ENCODE data around the gene FAM114A1.

The FAM114A1 gene

DNA sequence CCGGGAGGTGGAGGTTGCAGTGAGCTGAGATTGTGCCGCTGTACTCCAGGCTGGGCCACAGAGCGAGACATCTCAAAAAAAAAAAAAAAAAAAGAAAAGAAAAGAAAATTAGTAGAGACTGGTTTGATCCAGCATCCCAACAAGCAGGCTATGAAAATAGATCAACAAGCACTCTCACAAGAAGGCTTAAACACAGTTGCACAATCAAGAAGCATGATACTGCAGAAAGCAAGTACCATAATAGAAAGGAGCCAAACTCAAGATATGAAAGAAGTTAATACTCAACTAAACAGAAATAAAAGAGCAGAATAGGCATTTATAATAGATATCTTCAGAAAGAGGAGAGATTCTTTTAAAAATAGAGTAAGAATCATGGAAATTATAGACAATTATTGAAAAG lies 21.6 kb upstream of the FAM114A1 start:
- DNase-seq (ENCODE audit: low spot score in 2 of 2) (no peak), ATAC-seq (no peak)
- no peaks in the 10 kb centered on the region for H3K4me1 Mint-ChIP-seq
- H3K4me3 Mint-ChIP-seq: no peak overlapping the region
- H3K27ac Mint-ChIP-seq: no peak overlapping the region
- H3K9me3 Mint-ChIP-seq: peaks cover 6% of the 10 kb centered on the region
- H3K36me3 Mint-ChIP-seq: no peaks in the 10 kb centered on the region

GRCh38 chr4:38855466-38855865 lies 12.1 kb upstream of the FAM114A1 start:
- H3K4me3 Mint-ChIP-seq: peak overlapping the region; percentile 44
- H3K9me3 Mint-ChIP-seq: no peaks in the 10 kb centered on the region
- no peaks in the 10 kb centered on the region for H3K36me3 Mint-ChIP-seq
- H3K4me1 Mint-ChIP-seq: peaks cover 6% of the 10 kb centered on the region
- H3K27ac Mint-ChIP-seq: no peak overlapping the region
- ATAC-seq (no peak), DNase-seq (ENCODE audit: low spot score in 2 of 2) (no peak)

GRCh38 chr4:38856046-38856445 lies 11.6 kb upstream of the FAM114A1 start:
- no peak for ATAC-seq
- Mint-ChIP-seq H3K9me3 (no peaks in the 10 kb centered on the region), H3K4me1 (peaks cover 6% of the 10 kb centered on the region), H3K4me3 (peak overlapping the region; percentile 44), H3K27ac (no peak overlapping the region), H3K36me3 (no peaks in the 10 kb centered on the region)
- no peak for DNase-seq (ENCODE audit: low spot score in 2 of 2)

GRCh38 chr4:38856524-38857337 lies 10.9 kb upstream of the FAM114A1 start, which contains the start of gene TLR6:
Gene TLR6, minus strand, starts transcription at chr4:38856817. Its CDS starts 27,344 bp downstream, at chr4:38829473.
- H3K4me1 Mint-ChIP-seq: peaks cover 6% of the 10 kb centered on the region
- H3K27ac Mint-ChIP-seq: peak within 1 kb of the TSS; percentile 58
- peak within 1 kb of the TSS; percentile 44 for H3K4me3 Mint-ChIP-seq
- H3K9me3 Mint-ChIP-seq: no peaks in the 10 kb centered on the region
- peak; percentile 49 for ATAC-seq
- peak; percentile 35 to 75 for DNase-seq (ENCODE audit: low spot score in 2 of 2)
- no peaks in the 10 kb centered on the region for H3K36me3 Mint-ChIP-seq

DNA sequence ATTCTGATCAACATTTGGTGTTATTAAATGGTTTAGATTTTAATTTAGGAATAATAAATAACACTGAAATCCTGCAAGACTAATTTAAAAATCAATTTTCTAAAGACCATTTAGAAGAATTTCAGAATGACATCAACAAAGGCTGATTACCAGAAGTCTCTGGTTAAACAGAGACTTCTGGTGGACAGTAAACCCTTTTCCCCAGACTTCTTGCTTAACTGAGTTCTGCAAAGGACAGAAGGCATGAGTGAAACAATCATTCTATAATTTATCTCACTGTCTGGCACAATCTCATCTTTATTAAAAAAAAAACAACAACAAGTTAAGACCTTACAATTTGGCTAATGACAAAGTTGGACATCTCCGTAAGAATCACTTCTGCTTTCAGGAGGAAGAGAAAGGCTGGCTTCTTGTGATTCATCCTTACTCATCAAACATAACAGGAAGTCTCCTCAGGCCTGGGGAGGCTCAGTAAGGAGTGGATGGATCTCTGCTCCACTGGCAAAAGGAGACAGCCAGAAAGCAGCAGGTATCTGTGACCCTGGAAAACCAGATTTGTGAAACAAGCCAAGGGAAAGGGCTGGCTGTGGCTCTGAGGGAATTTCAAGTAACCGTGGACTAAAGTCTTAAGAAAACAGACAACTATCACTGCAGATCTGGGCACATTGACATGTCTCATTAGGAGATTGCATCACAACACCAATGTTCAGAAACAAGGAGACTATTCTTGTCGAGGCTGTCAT lies 10.1 kb upstream of the FAM114A1 start:
- Mint-ChIP-seq H3K36me3 (no peaks in the 10 kb centered on the region), H3K4me1 (peaks cover 6% of the 10 kb centered on the region), H3K4me3 (no peak overlapping the region), H3K9me3 (no peaks in the 10 kb centered on the region), H3K27ac (peak overlapping the region; percentile 58)
- no peak for DNase-seq (ENCODE audit: low spot score in 2 of 2)
- peak; percentile 83 for ATAC-seq

DNA sequence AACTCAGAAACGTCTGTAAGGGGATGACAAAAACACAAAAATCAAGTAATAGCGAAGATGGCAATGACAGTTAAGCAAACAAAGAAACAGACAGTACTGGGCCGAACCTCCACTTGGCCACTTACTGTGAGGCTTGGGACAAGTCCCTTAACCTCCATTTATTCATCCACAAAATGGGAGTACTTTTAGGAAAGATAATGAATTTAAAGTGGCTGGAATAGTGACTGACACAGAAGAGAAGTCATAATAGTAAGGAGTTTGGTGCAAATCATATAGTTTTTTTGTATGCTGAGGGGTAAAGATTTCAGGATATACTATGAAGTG lies 9.5 kb upstream of the FAM114A1 start:
- no peak for DNase-seq (ENCODE audit: low spot score in 2 of 2)
- no peaks in the 10 kb centered on the region for H3K36me3 Mint-ChIP-seq
- H3K27ac Mint-ChIP-seq: peak overlapping the region; percentile 58
- no peak overlapping the region for H3K4me3 Mint-ChIP-seq
- H3K9me3 Mint-ChIP-seq: no peaks in the 10 kb centered on the region
- ATAC-seq: no peak
- peaks cover 6% of the 10 kb centered on the region for H3K4me1 Mint-ChIP-seq

DNA sequence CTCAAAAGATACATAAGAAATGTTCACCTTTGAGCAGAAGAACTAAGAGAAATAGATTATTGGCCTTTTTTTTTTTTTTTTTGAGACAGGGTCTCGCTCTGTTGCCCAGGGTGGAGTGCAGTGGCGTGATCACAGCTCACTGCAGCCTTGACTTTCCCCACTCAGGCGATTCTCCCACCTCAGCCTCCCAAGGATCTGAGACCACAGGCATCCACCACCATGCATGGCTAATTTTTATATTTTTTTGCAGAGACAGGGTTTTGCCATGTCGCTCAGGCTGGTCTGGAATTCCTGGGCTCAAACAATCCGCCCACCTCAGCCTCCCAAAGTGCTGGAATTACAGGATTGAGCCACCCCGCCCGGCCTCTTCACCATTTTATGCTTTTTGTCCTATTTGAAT lies 8.1 kb upstream of the FAM114A1 start:
- DNase-seq (ENCODE audit: low spot score in 2 of 2) (no peak), ATAC-seq (no peak)
- Mint-ChIP-seq H3K9me3 (no peaks in the 10 kb centered on the region), H3K27ac (no peak overlapping the region), H3K4me1 (peaks cover 6% of the 10 kb centered on the region), H3K4me3 (no peak overlapping the region), H3K36me3 (no peaks in the 10 kb centered on the region)

DNA sequence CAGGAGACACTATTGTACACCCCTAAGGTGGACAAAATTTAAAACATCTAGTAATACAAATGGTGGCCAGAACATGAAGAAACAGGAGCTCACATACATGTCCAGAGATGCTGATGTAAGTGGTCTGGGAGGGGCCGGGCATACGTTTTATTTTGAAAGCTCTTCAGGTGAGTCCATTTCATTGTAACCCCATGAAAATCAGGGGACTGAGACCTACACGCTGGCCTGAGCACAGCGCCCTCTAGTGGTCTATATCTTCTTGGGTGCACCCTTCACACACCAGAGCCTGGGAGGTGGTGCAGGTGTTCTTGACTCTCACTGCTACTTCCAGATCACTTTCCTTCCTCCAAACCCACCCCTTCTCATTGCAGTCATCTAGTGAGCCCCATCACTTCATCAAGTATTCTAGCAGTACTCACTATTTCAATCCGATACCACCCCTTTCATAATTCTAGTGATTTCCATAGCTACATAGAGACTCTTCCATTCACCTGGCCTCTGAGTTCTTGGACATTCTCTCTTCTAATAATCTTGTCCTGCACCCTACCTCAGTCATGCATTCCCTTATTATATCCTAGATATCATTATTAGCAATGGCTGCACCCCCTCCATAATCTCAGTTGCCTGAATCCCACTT lies 6.7 kb upstream of the FAM114A1 start:
- H3K4me1 Mint-ChIP-seq: peaks cover 6% of the 10 kb centered on the region
- no peak overlapping the region for H3K27ac Mint-ChIP-seq
- H3K4me3 Mint-ChIP-seq: no peak overlapping the region
- DNase-seq (ENCODE audit: low spot score in 2 of 2) (peak; percentile 54 to 76), ATAC-seq (peak; percentile 80)
- no peaks in the 10 kb centered on the region for H3K9me3 Mint-ChIP-seq
- no peaks in the 10 kb centered on the region for H3K36me3 Mint-ChIP-seq

DNA sequence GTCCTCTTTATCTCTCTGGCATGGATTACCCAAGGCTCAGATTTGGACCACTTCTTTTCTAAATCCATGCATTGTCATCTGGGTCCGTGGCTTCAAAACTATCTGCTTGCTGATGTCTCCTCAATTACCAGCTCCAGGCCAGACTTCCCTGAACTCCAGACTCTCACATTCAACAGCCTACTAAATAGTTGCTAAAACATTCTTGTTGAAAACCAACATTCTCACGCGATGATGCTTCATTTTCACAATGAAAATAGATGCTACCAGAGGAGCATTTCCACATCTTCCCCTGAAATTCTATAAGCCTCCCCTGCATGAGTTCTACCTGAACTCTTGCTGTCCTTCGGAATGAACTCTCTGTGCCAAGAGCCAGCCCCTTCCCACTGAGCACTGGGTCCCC lies 5.8 kb upstream of the FAM114A1 start:
- Mint-ChIP-seq H3K4me1 (peaks cover 6% of the 10 kb centered on the region), H3K27ac (no peak overlapping the region)

GRCh38 chr4:38865445-38865844 lies 2.2 kb upstream of the FAM114A1 start:
- ATAC-seq (no peak), DNase-seq (ENCODE audit: low spot score in 2 of 2) (no peak)
- peaks cover 4% of the 10 kb centered on the region for H3K4me1 Mint-ChIP-seq
- H3K4me3 Mint-ChIP-seq: no peak overlapping the region
- no peaks in the 10 kb centered on the region for H3K36me3 Mint-ChIP-seq
- H3K27ac Mint-ChIP-seq: no peak overlapping the region
- no peaks in the 10 kb centered on the region for H3K9me3 Mint-ChIP-seq

More for the DNA sequence above, 5.8 kb upstream of the FAM114A1 start:
- no peak for DNase-seq (ENCODE audit: low spot score in 2 of 2)
- H3K36me3 Mint-ChIP-seq: no peaks in the 10 kb centered on the region
- H3K9me3 Mint-ChIP-seq: no peaks in the 10 kb centered on the region
- H3K4me3 Mint-ChIP-seq: no peak overlapping the region
- ATAC-seq: no peak

- peak overlapping the region; percentile 37 for H3K4me3 Mint-ChIP-seq
- H3K9me3 Mint-ChIP-seq: no peaks in the 10 kb centered on the region
- DNase-seq (ENCODE audit: low spot score in 2 of 2) (no peak), ATAC-seq (no peak)
- no peaks in the 10 kb centered on the region for H3K36me3 Mint-ChIP-seq
- H3K4me1 Mint-ChIP-seq: peaks cover 4% of the 10 kb centered on the region
- H3K27ac Mint-ChIP-seq: no peak overlapping the region
Measured at GRCh38 chr4:38866973-38867477, 581 bp upstream of the FAM114A1 start.

DNA sequence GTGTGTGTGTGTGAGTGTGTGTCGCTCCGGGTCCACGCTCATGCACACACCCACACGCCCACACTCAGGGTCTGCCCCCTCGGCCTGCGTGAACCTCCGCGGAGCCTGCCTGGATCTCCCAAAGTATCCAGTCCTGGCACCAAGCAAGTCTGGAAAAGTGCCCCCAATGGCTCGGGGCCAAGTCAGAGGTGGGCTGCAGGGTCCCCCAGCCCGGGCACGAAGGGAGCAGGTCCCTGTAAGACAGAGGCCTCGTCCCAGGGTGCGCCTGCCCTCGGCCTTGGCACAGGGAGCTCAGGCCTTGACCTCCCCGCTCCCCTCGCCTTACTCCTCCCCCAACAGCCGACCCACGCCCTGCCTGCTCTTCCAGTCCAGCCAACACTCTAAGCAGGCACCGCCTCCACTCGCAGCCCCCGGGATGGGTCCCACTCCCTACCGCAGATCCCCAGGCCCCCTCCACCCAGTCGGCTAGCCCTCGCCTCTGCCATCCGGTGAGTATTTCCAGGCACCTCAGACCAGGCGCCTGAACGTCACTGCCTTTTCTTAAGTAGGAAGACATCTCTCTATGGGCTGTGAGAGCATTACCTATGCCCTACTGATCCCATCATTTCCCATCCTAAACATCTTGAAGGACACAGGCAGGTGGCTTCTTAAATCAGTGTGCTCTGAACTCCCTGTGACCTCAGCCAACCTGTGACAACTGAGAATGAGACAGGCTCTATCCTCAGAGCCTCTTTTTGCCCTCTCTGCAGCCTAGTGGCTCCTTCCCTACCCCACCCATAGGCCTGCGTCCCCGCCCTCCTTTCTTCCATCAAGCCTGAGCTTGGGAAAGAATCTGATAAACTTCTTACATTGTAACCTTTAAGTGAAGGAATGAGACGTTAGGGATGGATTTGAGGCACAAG lies 704 bp downstream of the FAM114A1 start:
- DNase-seq (ENCODE audit: low spot score in 2 of 2) (no peak), ATAC-seq (no peak)
- Mint-ChIP-seq H3K9me3 (no peaks in the 10 kb centered on the region), H3K4me3 (peak overlapping the region; percentile 52), H3K4me1 (peaks cover 4% of the 10 kb centered on the region), H3K27ac (no peak overlapping the region), H3K36me3 (no peaks in the 10 kb centered on the region)

- DNase-seq (ENCODE audit: low spot score in 2 of 2): no peak
- Mint-ChIP-seq H3K9me3 (no peaks in the 10 kb centered on the region), H3K27ac (no peak overlapping the region), H3K36me3 (no peaks in the 10 kb centered on the region), H3K4me1 (peaks cover 4% of the 10 kb centered on the region), H3K4me3 (no peak overlapping the region)
- ATAC-seq: no peak
Measured at GRCh38 chr4:38869511-38869910, 1.9 kb downstream of the FAM114A1 start.

GRCh38 chr4:38870098-38870808 lies 2.6 kb downstream of the FAM114A1 start:
- no peak overlapping the region for H3K27ac Mint-ChIP-seq
- ATAC-seq: no peak
- no peak for DNase-seq (ENCODE audit: low spot score in 2 of 2)
- H3K9me3 Mint-ChIP-seq: no peaks in the 10 kb centered on the region
- H3K4me3 Mint-ChIP-seq: no peak overlapping the region
- no peaks in the 10 kb centered on the region for H3K36me3 Mint-ChIP-seq
- peaks cover 4% of the 10 kb centered on the region for H3K4me1 Mint-ChIP-seq
